Stimulated activated CD4-positive, alpha-beta T cell treated with anti-CD3 and anti-CD28 coated beads, Interleukin-12 subunit alpha, Interleukin-12 subunit beta, amount 100 ng/mL, for 48 hours (primary cell): ENCODE data around the gene IFI30.

Experiments used
- DNase-seq, 3 donors: peaks; one replicate each; pipeline ENCODE4 v3.0.0-alpha.2; 2020; ENCODE audit warnings: low read depth in 2 of 3, low spot score in 1 of 3

The IFI30 gene

DNA sequence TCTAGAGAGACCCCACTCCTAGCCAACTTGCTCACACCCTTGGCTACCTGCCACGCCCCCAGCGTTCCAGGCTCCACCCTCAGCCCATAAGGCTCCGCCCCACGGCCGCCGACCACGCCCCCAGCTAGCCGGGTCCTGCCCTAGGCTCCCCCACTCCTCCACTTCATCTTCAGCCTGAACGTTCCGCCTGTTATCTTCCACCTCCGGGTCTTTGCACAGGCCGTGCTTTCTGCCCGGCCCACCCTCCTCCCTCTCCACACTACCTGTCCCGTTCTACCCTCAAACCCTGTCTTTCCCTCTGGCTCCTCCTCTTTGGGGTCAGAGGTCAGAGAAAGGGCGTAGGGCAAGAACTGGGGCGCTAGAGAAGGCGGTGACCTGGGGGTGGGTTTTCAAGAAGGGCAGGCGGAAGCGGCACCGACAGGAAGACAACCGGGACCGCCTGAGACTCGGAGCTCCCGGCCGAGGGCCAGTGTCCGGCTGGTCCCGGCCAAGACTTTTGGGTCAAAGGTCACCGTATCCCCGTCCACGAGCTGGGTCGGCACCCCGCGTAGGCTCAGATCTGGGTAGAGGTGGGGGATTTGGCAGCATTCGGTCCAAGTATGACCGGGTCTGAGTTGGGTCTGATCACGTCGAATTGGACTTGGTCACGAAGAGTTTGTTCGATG is 50.4 kb downstream of the IFI30 start:
- DNase-seq, result peak in 2 of 3 donors; percentile 19 to 45

DNA sequence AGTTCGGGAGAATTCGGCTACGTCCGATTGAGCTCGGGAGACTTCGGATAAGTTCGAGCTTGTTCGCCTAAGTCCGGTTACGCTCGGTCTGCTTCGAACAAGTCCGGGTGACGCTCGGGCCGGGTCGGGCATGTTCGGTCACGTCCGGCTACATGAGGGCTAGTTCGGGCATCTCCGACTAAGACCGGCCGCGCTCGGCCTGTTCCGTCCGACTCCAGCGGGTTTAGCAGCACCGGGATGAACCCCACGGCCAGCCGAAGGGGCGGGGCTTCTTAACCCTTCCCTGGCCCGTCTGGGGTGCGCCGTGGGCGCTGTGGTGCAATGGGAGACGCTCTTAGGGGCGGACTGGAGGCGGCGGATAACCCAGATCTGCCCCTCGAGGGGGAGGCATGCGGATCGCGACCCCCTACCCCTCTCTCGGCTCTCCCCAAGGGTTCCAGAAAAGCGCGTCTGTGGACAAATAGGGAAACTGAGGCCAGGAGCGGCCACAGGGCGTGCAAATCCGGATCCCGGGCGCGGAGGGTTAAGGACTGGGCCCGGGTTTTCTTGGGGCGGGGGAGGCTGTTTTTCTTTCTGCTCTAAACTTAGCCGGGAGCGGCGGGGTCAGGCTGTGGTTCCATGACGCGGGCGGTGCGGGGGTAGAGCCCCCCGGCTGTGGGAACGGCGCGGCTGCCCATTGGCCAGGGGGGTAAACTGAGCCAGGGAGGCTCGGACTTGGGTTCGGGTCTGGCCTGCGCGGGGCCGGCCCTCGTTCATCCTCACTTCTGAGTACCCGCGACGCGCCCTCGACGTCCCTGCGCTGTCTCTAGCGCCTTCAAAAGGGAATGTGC is 51.1 kb downstream of the IFI30 start:
- peak; percentile 92 to 94 (median 93) for DNase-seq

DNA sequence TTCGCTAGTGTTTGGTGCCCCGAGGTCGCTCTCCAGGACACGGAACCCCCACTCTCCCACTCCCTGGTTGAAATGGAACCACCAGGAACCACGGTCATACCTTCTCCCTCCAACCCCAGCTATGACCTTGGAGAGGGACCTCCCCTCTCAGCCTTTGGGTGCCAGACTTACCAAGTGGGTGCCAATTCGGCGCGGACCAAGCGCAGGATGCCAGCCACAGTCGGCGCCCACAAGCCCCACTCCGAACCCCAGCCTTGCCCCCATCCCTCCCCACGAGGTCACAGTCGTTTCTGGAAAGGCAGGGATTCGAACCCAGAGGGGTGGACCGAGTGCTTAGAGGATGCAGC is 51.7 kb downstream of the IFI30 start:
- DNase-seq, result no peak

DNA sequence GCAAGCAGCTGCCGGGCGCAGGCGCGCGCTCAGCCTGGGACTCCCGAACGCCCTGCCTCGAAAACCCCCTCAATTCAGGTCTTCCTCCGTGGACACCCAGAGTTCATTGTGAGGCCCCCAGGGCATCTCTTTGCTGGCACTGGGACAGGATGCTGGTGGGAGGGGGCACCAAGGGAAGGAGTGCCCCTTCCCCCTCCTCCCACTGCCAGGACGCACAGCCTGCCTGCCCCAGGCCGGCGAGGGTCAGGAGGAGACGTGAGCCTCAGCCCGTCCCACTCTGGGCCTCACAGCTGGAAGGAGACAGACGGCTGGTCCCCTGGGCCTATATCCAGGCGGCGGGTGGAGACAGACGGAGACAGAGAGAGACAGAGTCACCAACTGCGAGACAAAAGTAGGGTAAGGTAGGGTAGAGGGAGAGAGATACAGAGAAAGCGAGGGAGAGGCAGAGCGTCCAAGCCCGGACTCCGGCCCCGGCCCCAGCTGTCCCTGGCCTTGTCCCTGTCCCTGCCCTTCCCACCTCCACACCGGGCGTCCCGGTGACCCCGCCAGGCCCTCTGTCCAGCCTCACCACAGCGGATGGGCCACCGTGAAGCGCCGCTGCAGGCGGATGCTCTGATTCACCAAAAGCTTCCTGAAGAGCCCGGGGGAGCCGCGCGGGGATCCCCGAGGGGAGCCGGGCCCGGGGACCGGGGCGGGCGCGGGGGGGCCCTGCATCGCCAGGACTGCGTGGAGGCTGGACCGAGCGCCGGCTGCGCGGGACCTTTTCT is 52.3 kb downstream of the IFI30 start, which contains the start of gene PDE4C:
TSS of gene PDE4C (minus strand) at position 737 of the 767 bp plus-strand sequence. CDS start at position 714, 23 bp downstream.
- DNase-seq, result no peak

DNA sequence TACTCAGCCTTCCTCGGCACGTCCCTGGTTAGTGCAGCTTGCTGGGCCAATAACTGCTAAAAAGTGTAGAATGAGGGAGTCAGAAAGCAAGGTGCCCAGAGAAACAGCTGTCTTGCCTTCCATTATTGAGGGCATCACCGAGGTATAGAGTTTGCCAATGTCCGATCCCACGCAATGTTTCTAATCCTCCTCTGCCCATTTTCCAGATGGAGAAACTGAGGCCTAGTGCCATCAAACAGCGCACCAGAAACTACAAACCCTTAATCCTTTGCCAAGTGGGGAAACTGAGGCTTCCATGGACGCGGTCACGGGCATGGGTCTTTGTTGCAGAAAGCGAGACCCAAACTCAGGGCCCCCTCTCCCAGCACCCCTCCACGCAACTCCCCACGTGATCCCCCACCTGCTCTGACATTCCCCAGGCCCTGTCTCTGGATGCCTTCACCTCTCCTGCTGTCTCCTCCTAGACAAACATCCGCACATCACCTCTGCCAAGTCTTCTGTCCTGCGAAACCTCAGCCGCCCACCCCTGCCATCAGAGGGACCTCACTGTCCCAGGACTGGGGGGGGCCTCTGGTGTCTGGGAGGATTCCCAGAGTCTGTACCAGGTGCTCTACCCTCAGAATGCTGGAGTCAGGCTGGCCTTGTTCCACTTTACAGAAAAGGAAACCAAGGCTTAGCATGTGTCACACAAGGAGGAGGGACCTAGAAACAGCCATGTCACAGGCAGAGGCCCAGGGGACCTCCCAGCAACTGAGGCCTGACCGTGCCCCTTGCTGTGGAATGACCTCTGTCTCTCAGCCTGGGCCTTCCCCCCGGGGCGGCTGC is 53.6 kb downstream of the IFI30 start:
- no peak for DNase-seq
